H9 (cell line): ENCODE results near the gene KIAA1210. TPM values are rescaled to one million over a fixed set of nuclear protein-coding genes. Genes with fewer than 3 reads are reported as not detected.

Experiments used
- DNase-seq: peaks from one replicate; pipeline ENCODE4 v3.0.0-alpha.2; 2017
- H2AFZ ChIP-seq: one replicate; pipeline ENCODE4 v1.6.1; 2013; ENCODE audit warnings: mild to moderate bottlenecking, low read length, control low read depth, moderate library complexity
- H2AK5ac ChIP-seq: 2 replicates; pipeline ENCODE4 v1.6.1; 2013; ENCODE audit warnings: low read length, control low read depth, mixed read lengths; ENCODE audit not compliant: insufficient read length
- H2BK120ac ChIP-seq: one replicate; pipeline ENCODE4 v1.6.1; 2013; ENCODE audit warnings: low read depth, mild to moderate bottlenecking, low read length, control low read depth, inconsistent platforms; ENCODE audit not compliant: poor library complexity, severe bottlenecking
- H2BK12ac ChIP-seq: 2 replicates; pipeline ENCODE4 v1.6.1; 2013; ENCODE audit warnings: low read length, control low read depth, mixed read lengths, low read depth; ENCODE audit not compliant: insufficient read length
- H2BK15ac ChIP-seq: 2 replicates; pipeline ENCODE4 v1.6.1; 2013; ENCODE audit warnings: low read depth, low read length, control low read depth
- H2BK20ac ChIP-seq: one replicate; pipeline ENCODE4 v1.6.1; 2013; ENCODE audit warnings: low read depth, mild to moderate bottlenecking, low read length, control low read depth, inconsistent platforms; ENCODE audit not compliant: poor library complexity, severe bottlenecking
- H2BK5ac ChIP-seq: 2 replicates; pipeline ENCODE4 v1.6.1; 2013; ENCODE audit warnings: low read length, control low read depth, mixed read lengths; ENCODE audit not compliant: insufficient read length
- H3K14ac ChIP-seq: 2 replicates; pipeline ENCODE4 v1.6.1; 2013; ENCODE audit warnings: low read length, control low read depth; ENCODE audit not compliant: insufficient read depth
- H3K18ac ChIP-seq: 2 replicates; pipeline ENCODE4 v1.6.1; 2013; ENCODE audit warnings: low read depth, mild to moderate bottlenecking, mixed read lengths, low read length, control low read depth; ENCODE audit not compliant: insufficient read length
- H3K23ac ChIP-seq: 2 replicates; pipeline ENCODE4 v1.6.1; 2013; ENCODE audit warnings: low read length, control low read depth, mixed read lengths, low read depth; ENCODE audit not compliant: insufficient read length
- H3K23me2 ChIP-seq: 2 replicates; pipeline ENCODE4 v1.6.1; 2013; ENCODE audit warnings: low read depth, mild to moderate bottlenecking, mixed read lengths, low read length, control low read depth; ENCODE audit not compliant: insufficient read length, poor library complexity, severe bottlenecking
- H3K27ac ChIP-seq: 2 replicates; pipeline ENCODE4 v1.5.1; 2013; ENCODE audit warnings: low read length, control low read depth, mixed read lengths, low read depth; ENCODE audit not compliant: insufficient read length
- H3K27me3 ChIP-seq: 2 replicates; pipeline ENCODE4 v1.6.1; 2013; ENCODE audit warnings: low read length, control low read depth, inconsistent platforms; ENCODE audit not compliant: insufficient read depth
- H3K4ac ChIP-seq: 2 replicates; pipeline ENCODE4 v1.6.1; 2013; ENCODE audit warnings: low read depth, mild to moderate bottlenecking, control low read depth, inconsistent platforms, low read length, moderate library complexity
- H3K4me1 ChIP-seq: 2 replicates; pipeline ENCODE4 v1.6.1; 2013; ENCODE audit warnings: low read length, control low read depth, inconsistent platforms; ENCODE audit not compliant: insufficient read depth
- H3K4me2 ChIP-seq: 2 replicates; pipeline ENCODE4 v1.6.1; 2013; ENCODE audit warnings: low read length, control low read depth, mixed read lengths; ENCODE audit not compliant: insufficient read length, insufficient read depth
- H3K56ac ChIP-seq: 2 replicates; pipeline ENCODE4 v1.6.1; 2013; ENCODE audit warnings: low read depth, mild to moderate bottlenecking, mixed read lengths, low read length, control low read depth; ENCODE audit not compliant: insufficient read length
- H3K79me1 ChIP-seq: 2 replicates; pipeline ENCODE4 v1.6.1; 2013; ENCODE audit warnings: low read depth, mild to moderate bottlenecking, moderate library complexity, low read length, control low read depth, inconsistent platforms; ENCODE audit not compliant: insufficient read depth, poor library complexity, severe bottlenecking
- H3K79me2 ChIP-seq: 2 replicates; pipeline ENCODE4 v1.6.1; 2013; ENCODE audit warnings: low read length, control low read depth, inconsistent platforms; ENCODE audit not compliant: insufficient read depth
- H3K9ac ChIP-seq: 2 replicates; pipeline ENCODE4 v1.6.1; 2013; ENCODE audit warnings: low read length, control low read depth, mixed read lengths; ENCODE audit not compliant: insufficient read length; ENCODE audit errors: extremely low read depth
- H3K9me3 ChIP-seq: one replicate; pipeline ENCODE4 v1.6.1; 2013; ENCODE audit warnings: low read depth, low read length, inconsistent platforms; ENCODE audit not compliant: control insufficient read depth
- H3T11ph ChIP-seq: one replicate; pipeline ENCODE4 v1.6.1; 2013; ENCODE audit warnings: mild to moderate bottlenecking, low read length, control low read depth, inconsistent platforms
- H4K20me1 ChIP-seq: one replicate; pipeline ENCODE4 v1.6.1; 2013; ENCODE audit not compliant: control insufficient read depth, insufficient read length, insufficient read depth
- H4K5ac ChIP-seq: 2 replicates; pipeline ENCODE4 v1.6.1; 2013; ENCODE audit warnings: low read depth, mild to moderate bottlenecking, mixed read lengths, low read length, control low read depth; ENCODE audit not compliant: insufficient read length
- H4K8ac ChIP-seq: replicated peaks from 2 replicates; pipeline ENCODE4 v1.6.1; 2013; ENCODE audit warnings: low read length, control low read depth, mixed read lengths, low read depth; ENCODE audit not compliant: insufficient read length
- H4K91ac ChIP-seq: 2 replicates; pipeline ENCODE4 v1.6.1; 2013; ENCODE audit warnings: low read depth, mild to moderate bottlenecking, moderate library complexity, mixed read lengths, low read length, control low read depth; ENCODE audit not compliant: insufficient read length
- H3K27ac Mint-ChIP-seq, 3 experiments: 2 replicates in 2 of 3; 3 replicates in 1 of 3; pipeline ENCODE4 v1.8.0; 2020 to 2021; ENCODE audit warnings: mixed read lengths in 3 of 3, mild to moderate bottlenecking in 1 of 3, moderate library complexity in 1 of 3
- H3K27me3 Mint-ChIP-seq: 2 replicates; pipeline ENCODE4 v1.8.0; 2021; ENCODE audit warnings: low read depth, mild to moderate bottlenecking, moderate library complexity, mixed read lengths
- H3K36me3 Mint-ChIP-seq, 3 experiments: 2 replicates in 2 of 3; 3 replicates in 1 of 3; pipeline ENCODE4 v1.8.0; 2020 to 2021; ENCODE audit warnings: low read depth in 3 of 3, mixed read lengths in 3 of 3; ENCODE audit not compliant: insufficient read depth in 1 of 3
- H3K4me1 Mint-ChIP-seq, 2 experiments: 2 replicates each; pipeline ENCODE4 v1.8.0; 2020; ENCODE audit warnings: mixed read lengths in 2 of 2
- H3K4me3 Mint-ChIP-seq, 2 experiments: 2 replicates in 1 of 2; 3 replicates in 1 of 2; pipeline ENCODE4 v1.8.0; 2020 to 2021; ENCODE audit warnings: mild to moderate bottlenecking in 2 of 2, mixed read lengths in 2 of 2, moderate library complexity in 1 of 2
- H3K9me3 Mint-ChIP-seq, 2 experiments: 2 replicates in 1 of 2; 3 replicates in 1 of 2; pipeline ENCODE4 v1.8.0; 2020; ENCODE audit warnings: mild to moderate bottlenecking in 2 of 2, mixed read lengths in 2 of 2, moderate library complexity in 1 of 2
- WGBS: extraction: QIAGEN DNeasy Blood & Tissue Kit; methylation state at CpG from one replicate; pipeline ENCODE4 v1.1.7; 2013; ENCODE audit warnings: missing lambda C conversion rate, low lambda C conversion rate, mixed read lengths; ENCODE audit not compliant: insufficient read length; ENCODE audit errors: extremely low coverage; 5-methylcytosine and 5-hydroxymethylcytosine counted together
- total RNA-seq: library from RNA; stranded (reverse); gene quantifications from 2 replicates; pipeline ENCODE4 v1.2.1, GENCODE V29; 2021
- TF ChIP-seq, protein P1 (sequence below): fragments of 200-600 bp; sonication (generic); conservative IDR thresholded peaks from 3 replicates; pipeline ENCODE4 v1.8.0; 2021; ENCODE audit warnings: antibody characterized with exemption, mild to moderate bottlenecking

The KIAA1210 gene
- total RNA-seq, 1 experiment from 2014 or later, result not detected

GRCh38 chrX:119062750-119063374 lies 64.8 kb downstream of the KIAA1210 start:
- no peak overlapping the region for H3K4me2 ChIP-seq
- TF ChIP-seq, protein P1, sequence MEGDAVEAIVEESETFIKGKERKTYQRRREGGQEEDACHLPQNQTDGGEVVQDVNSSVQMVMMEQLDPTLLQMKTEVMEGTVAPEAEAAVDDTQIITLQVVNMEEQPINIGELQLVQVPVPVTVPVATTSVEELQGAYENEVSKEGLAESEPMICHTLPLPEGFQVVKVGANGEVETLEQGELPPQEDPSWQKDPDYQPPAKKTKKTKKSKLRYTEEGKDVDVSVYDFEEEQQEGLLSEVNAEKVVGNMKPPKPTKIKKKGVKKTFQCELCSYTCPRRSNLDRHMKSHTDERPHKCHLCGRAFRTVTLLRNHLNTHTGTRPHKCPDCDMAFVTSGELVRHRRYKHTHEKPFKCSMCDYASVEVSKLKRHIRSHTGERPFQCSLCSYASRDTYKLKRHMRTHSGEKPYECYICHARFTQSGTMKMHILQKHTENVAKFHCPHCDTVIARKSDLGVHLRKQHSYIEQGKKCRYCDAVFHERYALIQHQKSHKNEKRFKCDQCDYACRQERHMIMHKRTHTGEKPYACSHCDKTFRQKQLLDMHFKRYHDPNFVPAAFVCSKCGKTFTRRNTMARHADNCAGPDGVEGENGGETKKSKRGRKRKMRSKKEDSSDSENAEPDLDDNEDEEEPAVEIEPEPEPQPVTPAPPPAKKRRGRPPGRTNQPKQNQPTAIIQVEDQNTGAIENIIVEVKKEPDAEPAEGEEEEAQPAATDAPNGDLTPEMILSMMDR, result no peak
- no CpG with 5 or more reads among the region's 6 CpGs for WGBS
- H4K5ac ChIP-seq, result no peak overlapping the region
- no peak overlapping the region for H3K27ac ChIP-seq
- no peaks in the 10 kb centered on the region for H3K79me1 ChIP-seq
- no peak overlapping the region for H2BK5ac ChIP-seq
- no peak overlapping the region for H2BK20ac ChIP-seq
- Mint-ChIP-seq H3K36me3 (peaks cover 0 to 2% (median 0%) of the 10 kb centered on the region in 3 experiments; a peak in 1 of 7 replicates), H3K4me3 (no peak overlapping the region), H3K27me3 (no peaks in the 10 kb centered on the region; the same call in 1 of the 2 replicates), H3K4me1 (peaks cover 6 to 7% of the 10 kb centered on the region in 2 experiments), H3K9me3 (peaks cover 33 to 50% of the 10 kb centered on the region in 2 experiments), H3K27ac (no peak overlapping the region)
- H3K23ac ChIP-seq, result no peak overlapping the region
- H2BK15ac ChIP-seq, result no peak overlapping the region
- H4K20me1 ChIP-seq, result no peaks in the 10 kb centered on the region
- peaks cover 17% of the 10 kb centered on the region for H3K9me3 ChIP-seq
- no peaks in the 10 kb centered on the region for H3K4me1 ChIP-seq
- H2AK5ac ChIP-seq, result no peak overlapping the region
- H3K27me3 ChIP-seq, result no peaks in the 10 kb centered on the region
- no peak overlapping the region for H3K18ac ChIP-seq
- no peak for DNase-seq
- no peak overlapping the region for H4K91ac ChIP-seq
- no peak overlapping the region for H2BK12ac ChIP-seq
- no peaks in the 10 kb centered on the region for H3K23me2 ChIP-seq
- no peak overlapping the region for H2AFZ ChIP-seq
- no peak overlapping the region for H3K4ac ChIP-seq
- H3T11ph ChIP-seq, result no peak overlapping the region
- H3K56ac ChIP-seq, result no peak overlapping the region
- no peak overlapping the region for H3K9ac ChIP-seq
- no peak overlapping the region for H3K14ac ChIP-seq
- H3K79me2 ChIP-seq, result no peaks in the 10 kb centered on the region
- H4K8ac ChIP-seq, result no peak overlapping the region
- no peak overlapping the region for H2BK120ac ChIP-seq
